CD4-positive, alpha-beta T cell treated with Interleukin-17A for 4 hours (primary cell): ENCODE data around the gene EDC3.
"Not testable (repeated sequence)": the region's sequence is repeated elsewhere in the genome, so short reads cannot be mapped to it uniquely, and the experiment has no call there.

Experiments
- DNase-seq: peaks from one replicate; pipeline ENCODE4 v3.0.0-alpha.2; 2020; ENCODE audit warnings: mixed read lengths

Gene EDC3

DNA sequence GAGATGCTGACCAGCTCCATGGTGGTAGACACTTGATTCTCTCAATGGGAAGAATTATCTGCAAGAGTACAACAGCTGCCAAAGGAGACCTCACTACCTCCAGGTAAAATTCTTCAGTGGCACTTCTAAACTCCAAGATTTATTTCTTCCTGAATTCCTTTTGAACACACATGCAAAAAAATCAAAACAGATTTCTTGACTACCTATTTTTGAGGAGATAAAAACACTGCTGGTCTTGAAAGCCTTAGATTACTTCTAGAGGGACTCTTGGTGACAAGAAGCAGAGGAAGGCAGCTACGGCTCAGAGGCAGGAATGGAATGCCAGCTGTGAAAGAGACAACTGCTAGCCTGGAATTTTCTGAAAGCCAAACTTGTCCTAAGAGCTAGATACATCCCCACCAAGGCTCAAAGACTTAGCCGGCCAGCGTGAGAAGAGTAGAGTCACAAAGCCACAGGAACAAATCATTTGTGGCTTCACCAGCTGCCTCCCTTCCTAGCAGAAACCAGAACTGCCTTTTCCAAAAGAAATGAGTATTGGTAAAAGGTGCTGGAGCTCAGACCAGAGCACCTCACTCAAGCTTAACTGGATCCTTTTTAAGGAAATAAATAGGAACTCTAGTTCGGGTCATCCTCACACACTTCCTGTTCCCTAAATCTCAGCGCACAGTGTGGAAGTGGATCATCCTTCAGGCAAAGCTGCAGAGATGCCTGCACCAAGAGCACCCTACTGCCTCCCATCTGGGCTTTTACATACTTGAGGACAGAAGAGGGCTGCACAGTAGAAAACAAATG, 47.6 kb downstream of the EDC3 start:
- DNase-seq: no peak

- no peak for DNase-seq
These were observed 49.3 kb downstream of the EDC3 start for GRCh38 chr15:74646480-74646879.

- no peak for DNase-seq
These were observed 52.1 kb downstream of the EDC3 start for GRCh38 chr15:74643665-74644204.

- DNase-seq: no peak
These were observed 52.8 kb downstream of the EDC3 start for GRCh38 chr15:74642734-74643664.

DNA sequence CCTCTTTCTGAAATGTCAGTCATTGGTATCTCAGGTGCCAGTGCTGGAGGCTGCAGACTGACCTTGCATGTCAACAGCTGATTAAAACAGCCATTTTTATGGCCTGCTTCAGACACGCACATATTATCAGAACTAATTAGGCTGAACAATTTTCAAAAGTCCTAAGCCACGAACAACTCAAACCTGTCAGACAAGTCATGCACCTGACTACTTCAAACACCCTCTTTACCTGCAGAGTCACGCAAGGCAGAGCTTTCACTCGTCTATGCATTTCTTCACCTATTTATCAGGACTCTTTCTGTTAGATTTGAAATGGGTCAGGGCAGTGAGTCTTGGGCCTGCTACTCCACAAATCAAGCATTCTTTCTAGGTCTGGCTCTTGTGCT, 53.5 kb downstream of the EDC3 start:
- DNase-seq: no peak

GRCh38 chr15:74641151-74641550, 54.7 kb downstream of the EDC3 start:
- DNase-seq: no peak

DNA sequence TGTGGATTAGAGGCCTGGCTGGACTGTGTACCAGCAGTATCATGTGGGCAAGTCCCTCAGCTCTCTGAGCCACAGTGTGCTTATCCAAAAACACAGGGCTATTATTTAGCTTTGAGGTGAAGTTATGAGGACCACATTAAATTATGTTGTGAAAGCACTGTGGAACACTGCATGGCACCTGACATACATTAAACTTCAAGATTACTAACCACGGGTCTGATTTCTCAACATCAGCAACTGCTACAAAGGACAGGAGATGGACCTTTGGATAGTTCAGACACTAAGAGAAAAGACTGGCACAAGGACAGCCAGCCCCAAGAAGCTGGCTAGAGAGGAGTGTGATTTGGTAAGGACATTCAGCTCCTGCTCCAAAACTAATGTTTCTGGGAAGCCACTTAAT, 58.8 kb downstream of the EDC3 start:
- DNase-seq: no peak

DNA sequence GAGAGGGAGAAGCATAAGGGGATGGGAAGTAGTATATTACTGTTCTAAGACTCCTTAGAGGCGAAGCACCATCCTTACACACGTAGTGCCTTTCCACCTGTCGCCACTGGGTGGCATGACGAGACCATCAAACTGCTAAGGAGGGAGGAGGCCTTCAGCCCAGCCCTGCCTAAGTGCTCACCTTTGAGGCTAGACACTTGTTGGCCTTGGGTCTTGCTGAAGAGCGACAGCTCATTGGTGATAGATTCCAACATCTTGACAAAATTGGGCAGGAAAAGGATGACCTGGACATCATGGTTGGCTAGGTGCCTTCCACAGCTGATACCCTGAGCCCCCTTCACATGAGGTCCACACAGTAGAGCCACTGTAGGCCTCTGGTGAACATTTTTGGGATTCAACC, 60.6 kb downstream of the EDC3 start:
- peak; percentile 79 for DNase-seq

- DNase-seq: no peak
These were observed 62.0 kb downstream of the EDC3 start for GRCh38 chr15:74633781-74634180.

DNA sequence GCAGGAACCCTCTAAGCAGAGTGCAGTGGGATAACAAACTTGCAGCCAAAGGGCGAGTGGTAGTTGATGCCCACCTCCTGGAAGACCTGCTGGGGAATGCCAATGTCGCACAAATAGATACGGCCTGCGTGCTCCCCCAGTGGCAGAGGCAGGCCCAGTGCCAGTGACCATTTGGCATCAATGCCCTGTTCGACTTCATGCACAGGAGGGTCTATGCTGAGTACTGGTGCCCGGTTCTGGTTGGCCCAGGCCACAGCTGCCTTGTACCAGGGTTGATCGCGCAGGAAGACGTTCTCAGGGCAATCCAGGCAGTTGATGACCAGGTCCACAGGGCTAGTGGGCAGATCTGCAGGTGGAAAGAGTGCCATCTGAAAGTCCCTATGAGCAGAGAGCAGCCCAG, 63.2 kb downstream of the EDC3 start:
- no peak for DNase-seq

- DNase-seq: peak; percentile 64
These were observed 63.8 kb downstream of the EDC3 start for GRCh38 chr15:74631935-74632560.

GRCh38 chr15:74631408-74631807, 64.4 kb downstream of the EDC3 start:
- DNase-seq: no peak

- DNase-seq: no peak
These were observed 64.8 kb downstream of the EDC3 start for GRCh38 chr15:74631087-74631385.

- no peak for DNase-seq
These were observed 65.3 kb downstream of the EDC3 start for GRCh38 chr15:74630284-74631086.

GRCh38 chr15:74629696-74630095, 66.1 kb downstream of the EDC3 start:
- DNase-seq: not testable (repeated sequence)

GRCh38 chr15:74628949-74629348, 66.9 kb downstream of the EDC3 start:
- DNase-seq: no peak

GRCh38 chr15:74628199-74628598, 67.6 kb downstream of the EDC3 start:
- DNase-seq: no peak

DNA sequence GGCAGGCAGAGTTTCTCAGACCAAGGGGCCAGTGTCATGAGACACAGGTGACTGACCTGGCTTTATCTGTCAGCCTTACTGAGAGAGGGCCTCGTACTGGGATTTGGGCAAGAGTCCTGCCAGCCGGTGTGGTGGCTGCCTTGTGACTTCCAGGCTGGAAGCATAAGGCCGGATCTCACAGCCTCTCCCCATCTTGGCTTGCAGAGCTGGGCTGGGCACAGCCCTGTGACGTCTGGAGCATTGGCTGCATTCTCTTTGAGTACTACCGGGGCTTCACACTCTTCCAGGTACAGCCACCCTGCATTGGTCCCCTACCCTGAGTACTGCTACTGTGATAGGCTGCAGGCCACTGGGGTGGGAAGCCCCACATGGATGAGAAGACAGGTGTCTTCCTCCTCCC, 68.1 kb downstream of the EDC3 start:
- DNase-seq: no peak

DNA sequence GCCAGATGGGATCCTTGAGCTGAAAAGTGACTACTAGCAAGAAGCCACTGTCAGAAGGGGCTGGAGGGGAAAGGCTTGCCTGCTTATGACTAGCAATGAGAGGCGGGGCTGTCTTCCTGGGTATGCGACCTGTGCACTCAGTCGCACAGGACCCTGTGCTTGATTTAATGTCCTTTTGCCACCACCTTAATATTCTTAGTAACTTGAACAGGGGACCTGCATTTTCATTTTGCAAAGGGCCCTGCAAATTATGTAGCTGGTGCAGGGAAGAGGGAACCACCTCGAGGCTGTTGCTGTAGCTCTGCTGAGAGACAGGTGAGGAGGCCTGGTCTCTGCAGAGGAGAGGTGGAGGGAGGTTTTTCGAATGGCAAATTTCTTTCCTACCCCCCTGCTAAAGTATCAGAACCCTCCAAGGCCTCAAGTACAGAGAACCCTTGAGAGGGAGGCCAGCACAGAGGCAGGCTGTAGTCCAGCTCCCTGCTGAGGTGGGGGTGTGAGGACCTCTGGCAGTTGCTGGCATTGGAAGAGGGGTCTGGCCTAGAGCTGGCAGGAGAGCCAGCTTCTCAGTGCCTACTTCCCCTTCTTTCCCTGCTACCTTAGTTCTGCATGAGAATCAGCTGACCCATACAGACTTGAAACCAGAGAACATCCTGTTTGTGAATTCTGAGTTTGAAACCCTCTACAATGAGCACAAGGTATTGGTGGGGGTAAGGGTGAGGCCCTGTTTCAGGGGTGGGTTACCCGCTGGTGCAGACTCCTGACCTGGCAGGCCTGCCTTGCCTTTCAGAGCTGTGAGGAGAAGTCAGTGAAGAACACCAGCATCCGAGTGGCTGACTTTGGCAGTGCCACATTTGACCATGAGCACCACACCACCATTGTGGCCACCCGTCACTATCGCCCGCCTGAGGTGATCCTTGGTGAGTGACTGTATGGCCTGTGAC, 68.8 kb downstream of the EDC3 start:
- DNase-seq: no peak

- no peak for DNase-seq
These were observed 69.5 kb downstream of the EDC3 start for GRCh38 chr15:74626336-74626735.

DNA sequence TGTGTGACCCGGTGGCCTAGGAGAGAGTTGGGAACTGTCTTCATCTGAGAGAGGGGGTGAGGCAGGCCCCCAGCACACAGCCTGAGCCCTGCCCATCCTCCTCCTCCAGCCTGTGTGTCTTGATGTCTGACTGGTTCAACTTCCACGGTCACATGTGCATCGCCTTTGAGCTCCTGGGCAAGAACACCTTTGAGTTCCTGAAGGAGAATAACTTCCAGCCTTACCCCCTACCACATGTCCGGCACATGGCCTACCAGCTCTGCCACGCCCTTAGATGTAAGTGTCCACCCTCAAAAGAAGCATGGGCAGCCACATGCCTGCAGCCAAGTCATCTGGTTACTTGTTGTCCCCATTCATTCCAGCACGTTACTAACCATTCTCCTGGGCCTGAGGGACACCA, 70.1 kb downstream of the EDC3 start:
- DNase-seq: no peak
